Stimulated activated CD4-positive, alpha-beta T cell treated with anti-CD3 and anti-CD28 coated beads, Interleukin-1b, Interleukin-23, amount 100 ng/mL, for 48 hours (primary cell): Measurements from ENCODE around the gene ABCD2.
"Not testable (repeated sequence)": the region's sequence is repeated elsewhere in the genome, so short reads cannot be mapped to it uniquely, and the experiment has no call there.

Experiments
- DNase-seq: peaks from one replicate; pipeline ENCODE4 v3.0.0-alpha.2; 2020

Gene ABCD2

DNA sequence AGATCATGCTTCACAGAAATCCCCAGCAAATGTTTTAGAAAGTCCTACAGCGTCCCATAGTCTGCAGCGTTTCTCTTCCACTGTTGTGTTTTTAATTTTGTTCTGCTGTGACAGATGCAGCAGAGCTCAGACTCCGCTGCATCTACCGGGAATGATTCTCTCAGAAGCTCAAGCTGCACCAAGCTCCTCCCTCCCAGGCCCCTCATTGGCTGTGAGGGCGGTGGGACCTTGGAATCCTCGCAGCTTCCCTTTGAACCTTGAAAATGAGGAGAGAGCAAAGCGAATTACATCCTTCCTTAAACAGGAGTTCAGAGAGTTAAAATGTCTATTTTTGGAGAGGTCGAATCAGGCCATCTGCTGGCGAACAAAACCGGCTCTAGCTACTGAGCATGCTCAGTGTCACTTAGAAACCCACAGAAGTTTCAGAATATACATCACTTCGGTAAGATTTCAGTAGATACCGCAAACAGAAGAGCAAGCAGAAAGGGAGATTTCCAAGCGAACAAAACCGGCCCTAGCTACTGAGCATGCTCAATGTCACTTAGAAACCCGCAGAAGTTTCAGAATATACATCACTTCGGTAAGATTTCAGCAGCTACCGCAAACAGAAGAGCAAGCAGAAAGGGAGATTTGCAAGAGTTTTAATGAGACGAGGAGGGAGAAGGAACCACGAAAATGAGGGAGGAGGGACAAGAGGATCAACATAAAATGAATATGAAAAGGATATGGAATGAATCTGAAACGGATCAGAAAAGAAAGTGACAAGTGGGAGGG lies at the start of gene ABCD2:
TSS of gene ABCD2 (minus strand) at position 144 of the 774 bp plus-strand sequence. CDS start 188 bp downstream, outside the sequence.
- DNase-seq, result peak; percentile 82

DNA sequence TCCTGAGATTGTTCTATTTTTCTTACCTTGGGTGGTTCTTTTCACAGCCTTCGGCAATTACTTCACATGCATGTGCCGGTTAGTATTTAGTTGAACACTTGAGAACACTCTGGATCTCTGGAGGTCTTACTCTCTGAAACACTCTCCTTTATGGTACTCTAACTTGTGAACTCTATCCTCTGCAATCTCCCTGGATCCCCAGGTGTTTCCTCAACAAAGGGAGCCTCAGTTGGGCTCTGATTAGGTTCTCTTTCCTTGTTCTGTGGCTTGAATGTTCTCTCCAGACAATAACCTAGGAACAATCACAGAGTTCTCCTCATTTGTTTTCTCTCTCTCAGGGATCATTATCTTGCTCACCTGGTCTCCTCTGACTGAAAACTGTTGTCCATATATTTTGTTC lies 40.5 kb upstream of the ABCD2 start:
- DNase-seq, result no peak

DNA sequence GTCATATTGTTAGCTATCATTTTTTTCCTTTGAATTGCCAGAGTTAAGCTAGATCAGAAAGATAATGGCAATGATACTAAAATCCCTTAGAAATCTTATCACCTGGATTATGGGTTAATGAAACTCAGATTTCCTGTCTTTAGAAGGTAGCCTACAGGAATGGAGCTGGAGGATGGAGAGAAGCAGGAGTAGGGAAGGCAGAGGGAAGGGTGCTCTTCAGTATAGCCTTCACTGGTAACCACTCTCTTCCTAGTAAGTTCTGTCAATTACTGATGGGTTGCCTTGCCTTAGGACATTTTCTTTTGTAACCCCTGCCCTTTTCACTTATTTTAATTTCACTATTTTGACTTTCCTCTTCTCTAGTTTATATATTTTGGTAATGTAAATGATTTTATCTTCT lies 27.8 kb upstream of the ABCD2 start:
- no peak for DNase-seq

DNA sequence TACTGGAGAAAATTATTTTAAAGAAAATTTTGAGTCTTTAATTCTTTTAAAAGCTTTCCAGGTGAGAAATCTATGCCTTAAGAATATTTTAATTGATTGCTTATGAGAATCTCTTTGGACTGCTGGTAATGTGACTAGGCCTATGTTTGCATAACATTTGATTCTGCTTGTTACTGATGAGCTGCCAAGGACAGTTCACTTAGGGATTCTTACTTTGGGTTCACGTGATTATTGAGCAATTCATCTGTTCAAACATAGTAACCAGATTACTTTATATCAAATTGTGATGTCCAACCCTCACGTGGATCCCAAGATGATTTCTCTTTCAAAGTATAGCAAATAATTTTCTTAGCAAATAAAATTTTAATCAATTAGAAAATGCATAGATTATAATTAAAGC lies 27.4 kb upstream of the ABCD2 start:
- no peak for DNase-seq

DNA sequence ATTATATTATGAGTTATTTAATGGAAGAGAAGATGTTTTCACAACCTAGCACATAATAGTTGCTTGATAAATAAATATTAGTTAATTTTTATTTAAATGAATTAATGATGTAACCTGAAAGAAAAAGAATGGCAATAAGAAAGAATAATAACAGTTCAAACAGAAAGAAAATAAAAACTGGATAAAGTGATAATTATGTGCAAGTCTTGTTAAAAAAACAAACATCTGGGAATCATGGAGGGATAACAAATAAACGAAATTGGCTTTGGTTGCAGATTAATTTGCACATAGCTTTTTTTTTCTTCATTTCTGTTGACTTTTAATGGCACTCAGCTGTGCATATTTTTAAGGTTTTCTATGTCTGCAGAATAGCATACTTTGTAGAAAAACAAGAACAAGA lies 23.4 kb upstream of the ABCD2 start:
- DNase-seq, result no peak

DNA sequence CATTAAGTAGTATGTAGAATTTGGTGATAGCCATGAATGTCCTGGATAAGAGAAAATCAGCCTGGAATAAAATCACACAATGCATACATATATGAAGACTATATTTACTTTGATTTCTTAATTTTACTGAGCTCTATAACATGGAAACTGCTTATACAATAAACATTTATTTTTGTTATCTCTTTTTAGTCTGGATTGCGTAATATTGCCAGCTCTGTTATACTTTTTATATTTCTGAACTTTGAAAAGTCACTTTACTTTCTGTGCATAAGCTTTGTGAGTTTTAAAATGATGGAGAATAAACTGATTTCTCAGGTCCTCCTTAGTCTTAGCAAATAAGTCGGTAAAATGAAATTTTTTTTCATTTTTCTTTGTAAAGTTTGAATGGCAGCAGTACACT lies 19.2 kb upstream of the ABCD2 start:
- no peak for DNase-seq

DNA sequence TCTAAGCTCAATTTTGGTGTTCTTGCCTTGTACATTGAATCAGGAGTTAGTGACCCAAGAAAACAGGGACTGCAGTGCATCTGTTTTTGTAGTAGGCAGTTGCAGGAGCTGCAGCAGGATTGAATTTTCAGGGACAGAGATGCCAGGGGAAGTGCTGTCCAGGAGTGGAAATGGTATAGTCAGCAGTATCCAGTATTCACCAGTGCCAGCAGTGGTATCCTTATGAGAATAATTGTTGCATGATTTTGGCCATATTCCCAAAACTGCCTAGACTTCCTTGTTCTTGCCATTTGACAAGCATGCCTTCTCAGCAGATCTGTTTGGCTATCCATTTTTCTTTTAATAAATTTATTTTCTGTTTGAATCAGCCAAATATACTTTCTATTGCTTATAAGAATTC lies 18.6 kb upstream of the ABCD2 start:
- no peak for DNase-seq

DNA sequence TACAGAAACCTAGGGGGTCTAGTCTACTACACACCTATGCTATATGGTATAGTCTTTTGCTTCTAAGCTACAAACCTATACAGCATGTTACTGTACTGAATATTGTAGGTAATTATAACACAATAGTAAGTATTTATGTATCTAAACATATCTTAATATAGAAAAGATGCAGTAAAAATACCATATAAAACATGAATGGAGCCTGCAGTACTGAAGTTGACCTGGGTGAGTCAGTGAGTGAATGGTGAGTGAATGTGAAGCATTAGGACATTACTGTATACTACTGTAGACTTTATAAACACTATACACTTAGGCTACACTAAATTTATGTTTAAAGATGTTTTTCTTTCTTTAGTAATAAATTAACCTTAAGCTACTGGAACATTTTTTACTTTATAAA lies 13.1 kb upstream of the ABCD2 start:
- no peak for DNase-seq

DNA sequence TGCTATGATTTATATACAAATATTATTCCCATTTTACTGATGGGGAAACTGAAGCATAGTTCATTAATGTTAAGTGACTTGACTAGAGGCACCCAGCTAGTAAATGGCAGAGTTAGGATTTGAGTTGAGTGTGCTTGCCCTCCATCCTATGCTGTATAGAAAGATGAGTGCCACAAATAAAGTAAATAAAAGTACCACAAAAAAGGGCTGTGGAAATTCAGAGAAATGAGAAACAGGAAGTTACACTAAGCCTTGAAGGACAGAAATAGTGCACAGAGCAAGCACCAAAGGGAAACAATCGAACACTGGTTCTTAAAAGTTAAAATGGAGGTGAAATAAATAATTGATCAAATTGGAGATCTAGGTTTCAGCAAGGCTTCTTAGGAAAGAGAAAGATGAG lies 9.2 kb upstream of the ABCD2 start:
- DNase-seq, result no peak

DNA sequence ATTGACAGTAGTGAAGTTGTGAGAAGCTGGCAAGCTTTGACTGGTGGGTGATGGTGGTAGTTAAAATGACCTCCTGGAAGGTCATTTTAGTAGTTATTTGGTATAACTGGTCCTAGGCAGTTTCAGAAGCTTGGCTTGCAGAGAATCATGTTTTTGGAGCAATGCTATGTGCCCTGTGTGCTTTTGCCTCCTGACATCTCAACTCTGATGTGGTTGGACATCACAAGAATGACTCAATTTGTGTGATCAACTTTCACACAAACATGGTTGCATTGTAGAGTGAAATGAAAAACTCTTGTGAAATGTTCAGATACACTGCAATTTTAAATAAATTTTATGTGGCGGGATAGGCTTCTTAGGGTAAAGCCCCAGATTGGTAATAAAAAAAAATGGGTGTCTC lies 8.3 kb upstream of the ABCD2 start:
- no peak for DNase-seq

DNA sequence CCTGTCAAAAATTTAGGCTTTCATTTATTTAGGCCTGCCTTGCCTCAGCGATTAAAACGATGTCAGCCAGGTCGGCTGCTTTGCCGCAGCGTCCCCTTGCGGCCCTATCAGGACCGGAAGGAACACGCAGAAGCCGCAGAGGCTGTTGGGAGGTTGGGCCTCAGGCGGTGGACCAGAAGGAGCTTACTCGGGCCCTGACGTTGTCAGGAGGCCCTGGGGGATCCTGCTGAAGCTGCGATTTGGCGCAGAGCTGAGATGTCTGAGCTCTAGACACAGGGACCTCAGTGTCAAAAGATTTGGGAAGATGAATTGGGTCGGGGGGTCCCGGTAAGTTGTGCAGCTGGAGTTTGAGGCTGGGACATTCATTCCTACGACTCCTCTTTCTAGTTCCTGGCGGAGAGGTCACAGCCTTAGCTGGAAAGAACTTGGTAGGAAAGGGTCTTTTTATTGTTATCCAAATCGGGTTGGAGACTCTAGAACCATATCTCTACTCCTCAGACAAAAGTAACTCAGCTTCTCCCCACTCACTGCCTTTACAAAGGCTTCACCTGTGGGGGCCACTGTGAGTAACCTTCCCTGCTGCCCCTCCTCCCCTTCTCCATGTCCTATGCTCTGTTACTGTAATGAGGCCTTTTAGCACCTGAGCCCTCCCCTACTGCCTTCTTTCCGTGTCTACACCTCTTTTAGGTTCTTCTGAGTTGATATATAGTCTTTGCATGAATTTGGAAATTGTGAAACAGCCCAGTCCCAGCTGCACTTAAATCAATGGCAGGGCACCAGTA lies 6.6 kb upstream of the ABCD2 start:
- DNase-seq, result no peak

DNA sequence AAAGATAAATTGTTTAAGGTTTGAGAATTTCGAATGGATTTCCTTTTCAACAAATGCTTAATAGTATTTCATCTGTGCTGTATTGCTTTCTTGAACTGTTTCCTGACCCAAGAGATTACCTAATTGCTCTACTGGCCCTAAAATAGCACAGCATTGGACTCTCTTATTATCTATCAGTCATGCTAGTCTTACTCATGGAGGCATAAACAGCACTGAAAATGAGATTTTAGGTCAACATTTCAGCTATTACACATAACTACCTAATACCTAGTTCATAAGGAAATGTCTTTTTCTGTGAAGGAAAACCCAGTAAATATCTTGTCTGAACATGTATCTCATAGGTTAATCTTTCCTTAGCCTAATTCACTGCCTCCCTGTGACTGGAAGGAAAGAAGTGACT lies 4.3 kb upstream of the ABCD2 start:
- no peak for DNase-seq

DNA sequence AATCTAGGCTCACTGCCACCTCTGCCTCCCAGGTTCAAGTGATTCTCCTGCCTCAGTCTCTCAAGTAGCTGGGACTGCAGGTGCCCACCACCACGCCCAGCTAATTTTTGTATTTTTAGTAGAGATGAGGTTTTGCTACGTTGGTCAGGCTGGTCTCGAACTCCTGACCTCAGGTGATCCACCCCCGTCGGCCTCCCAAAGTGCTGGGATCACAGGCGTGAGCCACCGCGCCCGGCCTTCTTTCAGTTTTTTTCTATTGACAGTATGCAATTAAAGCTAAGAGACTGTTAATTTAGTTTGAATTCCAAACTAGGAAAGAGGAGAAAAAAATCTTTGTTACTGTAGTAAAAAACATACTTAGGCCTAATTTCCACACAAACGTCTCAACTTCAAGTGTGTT lies 3.6 kb upstream of the ABCD2 start:
- not testable (repeated sequence) for DNase-seq

DNA sequence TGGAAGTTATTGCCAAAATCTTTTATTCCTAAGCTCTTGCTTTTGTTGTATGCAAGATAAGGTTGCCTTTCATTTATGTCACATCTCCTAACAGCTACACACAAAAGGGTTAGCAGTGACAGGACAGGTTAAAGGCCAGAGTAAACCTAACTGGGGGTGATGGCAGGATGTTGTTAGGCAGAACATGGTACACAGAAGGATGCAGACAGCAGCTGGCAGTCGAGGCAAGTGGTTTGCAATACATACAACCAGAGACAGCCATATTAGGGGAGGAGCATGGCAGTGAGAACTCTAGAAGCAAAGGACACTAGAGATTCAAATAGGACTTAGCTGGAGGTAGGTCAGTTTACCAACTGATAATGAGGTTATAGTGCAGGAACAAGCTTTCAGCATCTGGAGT lies 2.7 kb upstream of the ABCD2 start:
- DNase-seq, result no peak

DNA sequence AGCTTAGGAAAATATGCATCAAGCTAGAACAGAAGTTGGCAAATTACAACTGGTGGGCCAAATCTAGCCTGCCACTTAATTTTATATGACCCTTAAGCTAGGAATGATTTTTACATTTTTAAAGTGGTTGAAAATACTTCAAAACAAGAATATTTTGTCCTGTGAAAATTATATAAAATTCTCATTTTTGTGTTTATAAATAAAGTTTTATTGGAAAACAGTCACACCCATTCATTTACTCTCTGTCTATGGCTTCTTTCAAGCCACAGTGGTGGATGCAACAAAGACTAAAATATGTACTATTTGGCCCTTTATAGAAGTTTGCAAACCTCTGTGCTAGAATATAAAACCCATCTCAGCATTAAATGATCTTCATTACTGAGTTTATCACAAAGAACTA lies 2.1 kb upstream of the ABCD2 start:
- no peak for DNase-seq

DNA sequence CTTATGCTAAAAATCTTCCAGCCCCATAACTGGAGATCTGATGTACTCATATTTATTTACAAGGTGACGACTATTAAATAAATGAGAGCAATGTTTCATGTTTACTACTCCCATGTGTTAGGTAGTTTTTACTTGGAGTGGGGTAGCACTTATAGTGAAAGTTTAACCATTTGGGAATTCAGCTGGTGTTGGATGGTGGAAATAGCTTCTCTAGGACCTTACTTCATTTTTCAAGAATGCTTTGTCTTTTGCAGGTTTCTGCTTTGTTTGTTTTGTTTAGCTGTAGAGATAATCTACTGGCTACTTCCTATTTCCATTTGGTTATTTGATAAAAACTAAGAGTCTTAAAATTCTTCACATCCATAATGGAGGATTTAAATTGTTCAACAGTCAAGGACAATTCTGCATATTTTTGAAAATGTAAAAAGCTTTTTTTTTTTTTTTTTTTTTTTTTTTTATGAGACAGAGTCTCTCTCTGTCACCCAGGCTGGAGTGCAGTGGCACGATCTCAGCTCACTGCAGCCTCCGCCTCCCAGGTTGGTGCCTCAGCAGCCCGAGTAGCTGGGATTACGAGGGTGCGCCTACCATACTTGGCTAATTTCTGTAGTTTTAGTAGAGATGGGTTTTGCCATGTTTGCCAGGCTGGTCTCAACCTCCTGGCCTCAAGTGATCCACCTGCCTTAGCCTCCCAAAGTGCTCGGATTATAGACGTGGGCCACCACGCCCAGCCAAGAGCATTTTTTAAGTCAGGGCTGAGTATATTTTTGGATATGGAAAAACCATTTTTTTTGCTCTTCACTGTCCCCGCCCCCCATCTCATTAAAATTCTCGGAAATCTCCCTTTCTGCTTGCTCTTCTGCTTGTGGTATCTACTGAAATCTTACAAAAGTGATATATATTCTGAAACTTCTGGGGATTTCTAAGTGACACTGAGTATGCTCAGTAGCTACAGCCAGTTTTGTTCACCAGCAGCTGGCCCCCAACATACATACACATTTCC lies 1.4 kb upstream of the ABCD2 start:
- peak; percentile 77 for DNase-seq

DNA sequence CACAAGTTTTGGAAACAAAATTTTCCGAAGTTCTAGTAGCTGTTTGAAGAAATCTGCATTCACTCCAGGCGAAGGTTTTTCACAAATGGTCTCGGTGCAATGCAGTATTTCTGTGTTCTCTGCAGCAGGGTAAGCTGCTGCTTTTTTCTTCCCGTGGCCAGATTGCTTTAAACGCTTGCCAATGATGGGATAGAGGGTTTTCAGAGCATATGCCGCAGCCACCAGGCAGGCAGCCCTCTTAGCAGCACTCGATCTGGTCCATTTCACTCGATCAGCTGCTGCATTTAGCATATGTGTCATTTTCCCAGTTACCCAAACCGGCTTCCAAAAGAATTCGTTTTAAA lies 315 bp downstream of the ABCD2 start:
- DNase-seq, result peak; percentile 20

DNA sequence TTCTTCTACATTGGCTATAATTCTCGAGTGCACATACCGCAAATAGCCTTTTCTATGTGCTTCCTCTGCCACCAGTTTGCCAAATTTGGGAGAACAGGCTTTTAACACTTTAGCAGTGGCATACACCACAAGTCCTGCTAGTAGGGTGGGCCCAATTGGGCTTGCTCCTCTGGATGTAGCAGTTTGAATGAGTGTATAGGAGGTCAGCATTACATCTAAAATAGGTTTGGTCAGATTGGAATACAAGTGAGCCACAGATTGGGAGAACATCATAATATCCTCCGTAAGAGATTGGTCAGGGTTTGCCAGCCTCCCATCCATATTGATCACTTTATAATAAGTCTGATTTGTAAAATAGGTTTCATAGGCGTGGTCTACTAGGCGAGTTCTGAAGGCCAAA lies 902 bp downstream of the ABCD2 start:
- no peak for DNase-seq

DNA sequence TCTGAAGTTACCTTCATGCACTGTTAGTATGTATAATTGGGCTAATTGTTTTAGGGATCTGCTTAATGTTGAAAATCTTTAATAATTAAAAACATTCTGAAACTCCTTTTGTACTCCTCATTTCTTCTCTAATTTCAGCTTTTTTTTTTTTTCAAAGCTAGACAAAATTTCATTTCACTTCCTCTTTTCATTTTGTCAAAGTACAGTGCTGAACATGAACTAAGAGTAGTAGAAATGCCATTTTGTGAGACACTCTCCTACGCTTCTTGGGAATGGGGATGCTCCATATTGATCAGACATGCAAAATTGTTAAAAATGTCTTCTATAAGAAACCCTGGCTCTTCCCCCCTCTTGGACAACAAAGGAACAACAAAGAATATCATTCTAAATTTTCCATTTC lies 1.7 kb downstream of the ABCD2 start:
- no peak for DNase-seq

DNA sequence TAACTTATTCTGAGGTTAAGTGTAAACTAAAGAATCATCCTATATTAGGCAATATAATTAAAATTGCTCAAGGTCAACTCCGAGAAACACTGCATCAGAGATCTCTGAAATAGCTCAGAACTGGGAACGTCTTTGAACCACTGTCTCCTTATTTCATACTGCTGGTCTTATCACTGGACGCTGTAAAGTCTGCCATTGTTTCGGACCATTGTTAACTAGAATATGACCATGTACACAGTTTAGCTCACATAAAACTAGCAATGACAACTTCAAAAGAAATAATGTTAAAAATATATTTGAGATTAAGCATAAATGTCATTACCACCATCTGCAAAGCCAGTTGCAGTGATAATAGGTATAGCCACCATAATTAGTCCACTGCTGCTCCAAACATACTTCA lies 2.9 kb downstream of the ABCD2 start:
- DNase-seq, result no peak

DNA sequence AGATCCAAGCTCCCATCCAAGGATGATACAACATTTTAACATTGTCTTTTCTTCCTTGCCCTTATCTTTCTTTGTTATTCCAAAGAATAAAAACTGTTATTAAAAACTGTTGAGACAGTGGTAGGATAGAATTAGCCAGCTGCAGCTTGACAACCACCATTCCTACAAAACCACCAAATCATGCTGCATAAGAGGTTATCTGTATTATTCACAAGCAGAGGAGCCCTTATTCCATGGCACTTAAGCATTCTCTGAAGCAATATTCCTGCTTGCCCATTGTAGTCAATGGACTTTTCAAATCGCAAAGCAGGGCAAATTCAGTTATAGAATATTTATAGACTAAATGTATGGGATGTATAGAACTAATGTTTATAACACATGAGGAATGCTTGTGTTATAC lies 3.4 kb downstream of the ABCD2 start:
- no peak for DNase-seq

DNA sequence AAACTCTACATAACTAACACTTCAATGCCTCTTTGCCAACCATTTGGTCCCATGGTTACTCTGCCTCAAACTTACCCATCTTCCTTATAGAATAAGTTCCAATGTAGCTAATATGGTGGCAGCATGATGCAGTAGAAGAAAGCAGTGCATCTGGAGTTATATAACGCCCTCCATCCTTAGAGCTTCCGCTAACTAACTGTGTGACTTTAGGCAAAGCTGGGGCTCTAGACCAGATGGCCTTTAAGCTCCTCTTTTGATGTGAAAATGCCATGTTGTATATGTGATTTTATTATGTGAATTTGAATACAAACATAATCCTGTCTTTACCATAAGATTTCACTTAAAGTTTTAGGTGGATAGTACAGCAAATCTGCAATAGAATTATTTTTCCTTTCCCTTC lies 6.1 kb downstream of the ABCD2 start:
- DNase-seq, result no peak

DNA sequence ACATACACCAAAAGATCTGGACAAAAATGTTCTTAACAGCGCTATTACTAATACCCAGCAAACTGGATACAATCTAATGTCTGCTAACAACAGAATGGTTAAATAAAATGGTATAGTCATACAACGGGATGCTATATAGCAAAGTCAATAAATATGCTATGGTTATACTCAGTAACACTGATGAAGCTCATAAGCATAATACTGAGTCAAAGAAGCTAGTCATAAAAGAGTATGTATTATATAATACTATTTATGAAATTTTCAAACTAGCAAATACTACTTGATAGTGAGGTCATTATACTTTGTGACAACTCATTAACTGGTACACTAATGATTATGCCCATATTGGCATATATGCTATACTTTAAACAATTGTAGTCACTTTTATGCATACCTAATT lies 7.4 kb downstream of the ABCD2 start:
- no peak for DNase-seq
